Neural cell (in vitro differentiated cells): Measurements from ENCODE around the gene CD164L2. TPM values are rescaled to one million over a fixed set of nuclear protein-coding genes. Genes with fewer than 3 reads are reported as not detected.

Source experiments
- H2AFZ ChIP-seq: fragments of 200-600, 300-800 bp; sonication (generic), shearing (Covaris generic); 2 replicates; pipeline ENCODE4 v1.6.0; 2014; ENCODE audit warnings: low read depth, mild to moderate bottlenecking, antibody characterized with exemption, low read length, moderate library complexity
- H3F3A ChIP-seq: fragments of 200-600 bp; shearing (Covaris generic); 2 replicates; pipeline ENCODE4 v1.6.1; 2016; ENCODE audit warnings: mild to moderate bottlenecking, moderate library complexity, mixed read lengths, antibody characterized with exemption, low read length; ENCODE audit not compliant: insufficient read depth, poor library complexity, severe bottlenecking
- H3K27ac ChIP-seq: fragments of 200-600, 300-800 bp; sonication (generic), shearing (Covaris generic); 2 replicates; pipeline ENCODE4 v1.5.1; 2014; ENCODE audit warnings: mild to moderate bottlenecking, low read length, moderate library complexity
- H3K27me3 ChIP-seq: fragments of 300-800, 200-600 bp; sonication (generic), shearing (Covaris generic); 2 replicates; pipeline ENCODE4 v1.6.0; 2014; ENCODE audit warnings: mild to moderate bottlenecking, low read depth, low read length, moderate library complexity; ENCODE audit not compliant: insufficient read depth
- H3K36me3 ChIP-seq: fragments of 300-800, 200-600 bp; sonication (generic), shearing (Covaris generic); 2 replicates; pipeline ENCODE4 v1.5.1; 2014; ENCODE audit warnings: mild to moderate bottlenecking, antibody characterized with exemption, low read length, moderate library complexity; ENCODE audit not compliant: insufficient read depth
- H3K4me2 ChIP-seq: fragments of 300-800, 200-600 bp; sonication (generic), shearing (Covaris generic); 2 replicates; pipeline ENCODE4 v1.6.0; 2014; ENCODE audit warnings: mild to moderate bottlenecking, low read length
- H3K4me3 ChIP-seq: fragments of 300-800, 200-600 bp; sonication (generic), shearing (Covaris generic); 2 replicates; pipeline ENCODE4 v1.5.1; 2014; ENCODE audit warnings: mild to moderate bottlenecking, low read length, moderate library complexity
- H3K79me2 ChIP-seq: fragments of 200-600 bp; shearing (Covaris generic); replicated peaks from 2 replicates; pipeline ENCODE4 v1.6.0; 2014; ENCODE audit warnings: mild to moderate bottlenecking, low read length, moderate library complexity; ENCODE audit not compliant: insufficient read depth
- H3K9ac ChIP-seq: fragments of 300-800, 200-600 bp; sonication (generic), shearing (Covaris generic); 2 replicates; pipeline ENCODE4 v1.6.1; 2016; ENCODE audit warnings: mild to moderate bottlenecking, low read length, mixed read lengths
- H3K9me2 ChIP-seq: fragments of 200-600 bp; shearing (Covaris generic); 2 replicates; pipeline ENCODE4 v1.6.1; 2016; ENCODE audit warnings: mild to moderate bottlenecking, low read length, mixed read lengths; ENCODE audit not compliant: insufficient read depth
- H3K9me3 ChIP-seq: fragments of 200-600, 300-800 bp; sonication (generic), shearing (Covaris generic); 2 replicates; pipeline ENCODE4 v1.6.1; 2016; ENCODE audit warnings: mild to moderate bottlenecking, mixed run types, low read length, moderate library complexity, mixed read lengths
- H4K20me1 ChIP-seq: fragments of 200-600 bp; shearing (Covaris generic); 2 replicates; pipeline ENCODE4 v1.6.1; 2016; ENCODE audit warnings: mild to moderate bottlenecking, mixed run types; ENCODE audit not compliant: insufficient read depth
- EP300 ChIP-seq: fragments of 450-650 bp; conservative IDR thresholded peaks from 2 replicates; pipeline ENCODE4 v1.6.1; 2014; ENCODE audit warnings: antibody characterized with exemption, mild to moderate bottlenecking, moderate library complexity; ENCODE audit not compliant: poor library complexity, severe bottlenecking
- EZH2 ChIP-seq: fragments of 200-600, 300-800 bp; shearing (Covaris generic), sonication (generic); IDR thresholded peaks from 2 replicates; pipeline ENCODE4 v1.6.1; 2014; ENCODE audit warnings: antibody characterized with exemption, low read length, borderline replicate concordance, mild to moderate bottlenecking; ENCODE audit not compliant: insufficient read depth, poor library complexity, severe bottlenecking
- MXI1 ChIP-seq: fragments of 450-650 bp; conservative IDR thresholded peaks from 2 replicates; pipeline ENCODE4 v1.6.1; 2014; ENCODE audit warnings: antibody characterized with exemption, mild to moderate bottlenecking; ENCODE audit not compliant: poor library complexity, severe bottlenecking
- POLR2AphosphoS5 ChIP-seq: IDR thresholded peaks from 2 replicates; pipeline ENCODE4 v1.6.1; 2012
- RAD21 ChIP-seq: fragments of 450-650 bp; conservative IDR thresholded peaks from 2 replicates; pipeline ENCODE4 v1.6.1; 2014; ENCODE audit warnings: antibody characterized with exemption, mild to moderate bottlenecking, moderate library complexity
- SMC3 ChIP-seq: fragments of 450-650 bp; conservative IDR thresholded peaks from 2 replicates; pipeline ENCODE4 v1.6.1; 2014; ENCODE audit warnings: antibody characterized with exemption, mild to moderate bottlenecking, moderate library complexity; ENCODE audit not compliant: poor library complexity
- TAF1 ChIP-seq: IDR thresholded peaks from 2 replicates; pipeline ENCODE4 v1.6.1; 2012; ENCODE audit warnings: low read depth
- polyA plus RNA-seq: library from polyadenylated mRNA; depleted of rRNA; stranded (reverse); fragments of >200 nt; gene quantifications from 2 replicates; pipeline ENCODE4 v1.2.3, GENCODE V29; 2014
- TF ChIP-seq, protein P1 (sequence below): IDR thresholded peaks from 2 replicates; pipeline ENCODE4 v1.6.1; 2012; ENCODE audit warnings: borderline replicate concordance
- TF ChIP-seq, protein P2 (sequence below): fragments of 450-650 bp; IDR thresholded peaks from 2 replicates; pipeline ENCODE4 v1.5.1; 2014; ENCODE audit warnings: antibody characterized with exemption, mild to moderate bottlenecking, moderate library complexity; ENCODE audit not compliant: poor library complexity, severe bottlenecking

The CD164L2 gene
- polyA plus RNA-seq, 1 donor from 2014 or later = not detected

DNA sequence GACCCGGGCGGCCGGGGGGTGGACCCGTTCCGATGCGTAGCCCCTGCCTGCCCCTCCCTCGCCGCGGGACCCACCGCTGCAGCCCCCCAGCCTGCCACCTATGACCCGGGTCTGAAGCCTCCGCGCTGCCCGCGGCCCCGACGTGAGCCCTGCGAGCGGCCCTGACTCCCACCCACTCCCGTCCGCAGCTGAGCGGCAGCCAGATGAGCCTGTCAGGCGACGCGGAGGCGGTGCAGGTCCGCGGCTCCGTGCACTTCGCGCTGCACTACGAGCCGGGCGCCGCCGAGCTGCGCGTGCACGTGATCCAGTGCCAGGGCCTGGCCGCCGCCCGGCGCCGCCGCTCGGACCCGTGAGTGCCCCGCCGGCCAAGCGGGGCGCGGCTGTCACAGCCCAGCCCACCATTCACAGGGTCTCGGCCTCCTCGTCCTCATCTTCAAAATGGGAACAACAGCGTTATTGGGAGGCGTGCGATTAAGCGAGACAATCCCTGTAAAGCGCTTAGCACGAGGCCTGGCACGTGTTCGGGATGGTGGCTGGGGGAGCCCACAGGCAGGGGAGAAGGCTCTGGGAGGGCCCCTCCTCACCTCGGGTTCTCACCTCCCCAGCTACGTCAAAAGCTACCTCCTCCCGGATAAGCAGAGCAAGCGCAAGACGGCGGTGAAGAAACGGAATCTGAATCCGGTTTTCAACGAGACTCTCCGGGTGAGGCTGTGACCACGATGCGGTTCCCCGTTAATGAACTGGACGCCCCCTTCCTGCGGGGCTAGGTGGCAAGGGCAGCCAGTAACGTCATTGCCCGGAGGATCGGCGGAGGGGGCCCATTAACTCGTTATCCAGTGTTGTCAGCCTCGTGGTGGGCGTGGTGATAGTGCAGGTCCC is 33.1 kb downstream of the CD164L2 start:
- Histone ChIP-seq H3K4me3 (peak overlapping the region; percentile 63), H4K20me1 (no peaks in the 10 kb centered on the region), H3K36me3 (no peaks in the 10 kb centered on the region), H3K27ac (no peak overlapping the region), H3F3A (no peaks in the 10 kb centered on the region), H3K9me3 (no peaks in the 10 kb centered on the region), H2AFZ (no peak overlapping the region), H3K4me2 (no peak overlapping the region), H3K9me2 (no peaks in the 10 kb centered on the region), H3K79me2 (no peaks in the 10 kb centered on the region), H3K27me3 (peaks cover 31% of the 10 kb centered on the region), H3K9ac (no peak overlapping the region)
- TF ChIP-seq, protein P1, sequence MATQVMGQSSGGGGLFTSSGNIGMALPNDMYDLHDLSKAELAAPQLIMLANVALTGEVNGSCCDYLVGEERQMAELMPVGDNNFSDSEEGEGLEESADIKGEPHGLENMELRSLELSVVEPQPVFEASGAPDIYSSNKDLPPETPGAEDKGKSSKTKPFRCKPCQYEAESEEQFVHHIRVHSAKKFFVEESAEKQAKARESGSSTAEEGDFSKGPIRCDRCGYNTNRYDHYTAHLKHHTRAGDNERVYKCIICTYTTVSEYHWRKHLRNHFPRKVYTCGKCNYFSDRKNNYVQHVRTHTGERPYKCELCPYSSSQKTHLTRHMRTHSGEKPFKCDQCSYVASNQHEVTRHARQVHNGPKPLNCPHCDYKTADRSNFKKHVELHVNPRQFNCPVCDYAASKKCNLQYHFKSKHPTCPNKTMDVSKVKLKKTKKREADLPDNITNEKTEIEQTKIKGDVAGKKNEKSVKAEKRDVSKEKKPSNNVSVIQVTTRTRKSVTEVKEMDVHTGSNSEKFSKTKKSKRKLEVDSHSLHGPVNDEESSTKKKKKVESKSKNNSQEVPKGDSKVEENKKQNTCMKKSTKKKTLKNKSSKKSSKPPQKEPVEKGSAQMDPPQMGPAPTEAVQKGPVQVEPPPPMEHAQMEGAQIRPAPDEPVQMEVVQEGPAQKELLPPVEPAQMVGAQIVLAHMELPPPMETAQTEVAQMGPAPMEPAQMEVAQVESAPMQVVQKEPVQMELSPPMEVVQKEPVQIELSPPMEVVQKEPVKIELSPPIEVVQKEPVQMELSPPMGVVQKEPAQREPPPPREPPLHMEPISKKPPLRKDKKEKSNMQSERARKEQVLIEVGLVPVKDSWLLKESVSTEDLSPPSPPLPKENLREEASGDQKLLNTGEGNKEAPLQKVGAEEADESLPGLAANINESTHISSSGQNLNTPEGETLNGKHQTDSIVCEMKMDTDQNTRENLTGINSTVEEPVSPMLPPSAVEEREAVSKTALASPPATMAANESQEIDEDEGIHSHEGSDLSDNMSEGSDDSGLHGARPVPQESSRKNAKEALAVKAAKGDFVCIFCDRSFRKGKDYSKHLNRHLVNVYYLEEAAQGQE = no peak
- TF ChIP-seq POLR2AphosphoS5 (peak; percentile 11), EZH2 (no peak), RAD21 (no peak), MXI1 (peak; percentile 17), SMC3 (no peak)
- TF ChIP-seq, protein P2, sequence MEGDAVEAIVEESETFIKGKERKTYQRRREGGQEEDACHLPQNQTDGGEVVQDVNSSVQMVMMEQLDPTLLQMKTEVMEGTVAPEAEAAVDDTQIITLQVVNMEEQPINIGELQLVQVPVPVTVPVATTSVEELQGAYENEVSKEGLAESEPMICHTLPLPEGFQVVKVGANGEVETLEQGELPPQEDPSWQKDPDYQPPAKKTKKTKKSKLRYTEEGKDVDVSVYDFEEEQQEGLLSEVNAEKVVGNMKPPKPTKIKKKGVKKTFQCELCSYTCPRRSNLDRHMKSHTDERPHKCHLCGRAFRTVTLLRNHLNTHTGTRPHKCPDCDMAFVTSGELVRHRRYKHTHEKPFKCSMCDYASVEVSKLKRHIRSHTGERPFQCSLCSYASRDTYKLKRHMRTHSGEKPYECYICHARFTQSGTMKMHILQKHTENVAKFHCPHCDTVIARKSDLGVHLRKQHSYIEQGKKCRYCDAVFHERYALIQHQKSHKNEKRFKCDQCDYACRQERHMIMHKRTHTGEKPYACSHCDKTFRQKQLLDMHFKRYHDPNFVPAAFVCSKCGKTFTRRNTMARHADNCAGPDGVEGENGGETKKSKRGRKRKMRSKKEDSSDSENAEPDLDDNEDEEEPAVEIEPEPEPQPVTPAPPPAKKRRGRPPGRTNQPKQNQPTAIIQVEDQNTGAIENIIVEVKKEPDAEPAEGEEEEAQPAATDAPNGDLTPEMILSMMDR = no peak

DNA sequence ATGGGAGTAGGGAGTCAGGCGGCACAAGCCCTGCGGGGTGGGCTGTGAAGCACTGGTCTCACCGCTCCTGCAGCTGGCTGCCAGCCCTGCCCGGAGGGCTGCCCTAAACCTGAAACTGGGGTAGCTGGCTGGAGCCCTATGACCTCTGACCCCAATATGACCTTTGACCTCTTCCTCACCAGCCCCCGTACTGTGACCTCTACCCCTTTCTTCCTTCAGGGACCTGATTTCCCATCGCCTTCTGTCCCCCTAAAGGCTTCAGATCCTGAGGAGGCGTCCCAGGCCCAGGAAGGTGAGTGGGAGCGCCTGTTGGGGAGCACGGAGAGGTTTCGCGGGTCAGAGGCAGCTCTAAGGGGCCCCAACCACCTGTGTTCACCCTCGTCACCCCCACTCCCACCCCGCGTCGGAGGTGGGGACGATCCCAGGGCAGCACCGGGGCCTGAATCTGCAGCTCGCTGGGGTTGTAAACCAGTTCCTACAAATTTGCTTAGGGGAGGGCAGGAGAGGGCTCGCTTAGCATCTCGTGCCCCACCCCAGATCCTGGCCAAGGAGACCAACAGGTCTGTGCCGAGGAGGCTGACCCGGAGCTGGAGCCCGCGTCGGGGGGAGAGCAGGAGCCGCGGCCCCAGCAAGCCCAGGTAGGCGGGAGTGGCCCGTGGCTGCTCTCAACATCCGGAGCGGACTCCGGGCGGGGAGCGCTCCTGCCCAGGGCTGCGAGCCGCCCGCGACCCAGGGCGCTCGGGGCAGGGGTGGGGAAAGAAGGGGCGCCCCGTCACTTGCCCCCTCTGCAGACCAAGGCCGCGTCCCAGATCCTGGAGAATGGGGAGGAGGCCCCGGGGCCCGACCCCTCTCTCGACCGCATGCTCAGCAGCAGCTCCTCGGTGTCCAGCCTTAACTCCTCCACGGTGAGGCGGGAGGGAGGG is 34.0 kb downstream of the CD164L2 start:
- H3K9me3 ChIP-seq = no peaks in the 10 kb centered on the region
- H3K9ac ChIP-seq = no peak overlapping the region
- H3K4me3 ChIP-seq = peak overlapping the region; percentile 63
- H2AFZ ChIP-seq = no peak overlapping the region
- no peaks in the 10 kb centered on the region for H3K9me2 ChIP-seq
- TF ChIP-seq MXI1 = no peak
- TF ChIP-seq SMC3 = no peak
- no peak for TF ChIP-seq RAD21
- no peak for TF ChIP-seq TAF1
- TF ChIP-seq, protein P1 = no peak
- TF ChIP-seq EP300 = no peak
- TF ChIP-seq POLR2AphosphoS5 = no peak
- no peak for TF ChIP-seq EZH2
- TF ChIP-seq, protein P2 = no peak
- H3K4me2 ChIP-seq = no peak overlapping the region
- no peaks in the 10 kb centered on the region for H3K79me2 ChIP-seq
- H4K20me1 ChIP-seq = no peaks in the 10 kb centered on the region
- H3K36me3 ChIP-seq = no peaks in the 10 kb centered on the region
- peaks cover 31% of the 10 kb centered on the region for H3K27me3 ChIP-seq
- no peaks in the 10 kb centered on the region for H3F3A ChIP-seq
- no peak overlapping the region for H3K27ac ChIP-seq
